Kidney glomerular epithelial cell (primary cell): ENCODE measurements around the gene GPRIN2.
A peak's percentile ranks its signal among the peaks of the same experiment; 100 is the strongest.
"Not testable (repeated sequence)": the region's sequence is repeated elsewhere in the genome, so short reads cannot be mapped to it uniquely, and the experiment has no call there.

Experiments used
- DNase-seq: peaks from one replicate; lab custom pipeline; 2025; lab: John Stamatoyannopoulos, UW

Gene GPRIN2

GRCh38 chr10:46567151-46567550, 10.7 kb upstream of the GPRIN2 start:
- DNase-seq: not testable (repeated sequence)

GRCh38 chr10:46565591-46566332, 9.3 kb upstream of the GPRIN2 start:
- peak; percentile 81 for DNase-seq

- no peak for DNase-seq
Observed at GRCh38 chr10:46560952-46561351, 4.5 kb upstream of the GPRIN2 start.

- no peak for DNase-seq
Observed at GRCh38 chr10:46560381-46560780, 3.9 kb upstream of the GPRIN2 start.

GRCh38 chr10:46559231-46559671, 2.8 kb upstream of the GPRIN2 start:
- no peak for DNase-seq

- no peak for DNase-seq
Observed at GRCh38 chr10:46558392-46559185, 2.1 kb upstream of the GPRIN2 start.

- no peak for DNase-seq
Observed at GRCh38 chr10:46558122-46558391, 1.6 kb upstream of the GPRIN2 start.

GRCh38 chr10:46557319-46558121, 1.1 kb upstream of the GPRIN2 start:
- DNase-seq: no peak

GRCh38 chr10:46555713-46556514, 544 bp downstream of the GPRIN2 start:
- DNase-seq: no peak

- DNase-seq: no peak
Observed at GRCh38 chr10:46555366-46555712, 1.1 kb downstream of the GPRIN2 start.

GRCh38 chr10:46554166-46554781, 2.2 kb downstream of the GPRIN2 start:
- no peak for DNase-seq

- no peak for DNase-seq
Observed at GRCh38 chr10:46553238-46554049, 3.0 kb downstream of the GPRIN2 start.

GRCh38 chr10:46552526-46553237, 3.8 kb downstream of the GPRIN2 start:
- DNase-seq: no peak

- no peak for DNase-seq
Observed at GRCh38 chr10:46551701-46552525, 4.5 kb downstream of the GPRIN2 start.

GRCh38 chr10:46550795-46551700, 5.4 kb downstream of the GPRIN2 start:
- no peak for DNase-seq

- no peak for DNase-seq
Observed at GRCh38 chr10:46550076-46550790, 6.2 kb downstream of the GPRIN2 start.
